ENCODE measurements around the gene ZNF384. TPM values are rescaled to one million over a fixed set of nuclear protein-coding genes. Genes with fewer than 3 reads are reported as not detected.

ZNF384 gene
- total RNA-seq, 2 donors from 2014 or later = 23.8 to 33.3 TPM

DNA sequence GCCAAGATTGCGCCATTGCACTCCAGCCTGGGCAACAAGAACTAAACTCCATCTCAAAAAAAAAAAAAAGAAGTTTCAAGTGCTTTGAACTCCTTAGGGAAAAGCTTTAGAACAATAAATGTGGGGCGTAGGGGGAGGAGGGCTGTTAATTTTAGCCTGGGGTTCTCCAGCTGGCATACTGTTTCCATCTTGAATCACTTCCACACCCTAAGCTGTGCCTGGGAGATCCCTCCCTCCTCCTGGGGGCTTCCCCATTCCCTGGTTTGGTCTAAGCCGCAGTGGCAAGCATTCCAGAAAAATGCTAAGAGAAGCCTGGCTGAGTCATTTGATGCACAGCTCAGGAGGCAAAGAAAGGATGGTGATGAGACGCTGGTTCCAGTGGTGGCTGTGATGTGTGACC lies 2.3 kb upstream of the ZNF384 start:
- Histone ChIP-seq H3K27ac (no peak overlapping the region), H3K36me3 (no peaks in the 10 kb centered on the region), H3K4me1 (peaks cover 0 to 34% of the 10 kb centered on the region in 2 donors), H3K4me3 (no peak overlapping the region), H3K27me3 (no peaks in the 10 kb centered on the region), H3K9me3 (no peaks in the 10 kb centered on the region)
- TF ChIP-seq CTCF (IDR thresholded peaks at IDR 0.05) = no peak
- DNase-seq (ENCODE audit: low spot score) = no peak

GRCh38 chr12:6688543-6688998 lies 604 bp downstream of the ZNF384 start:
- peak overlapping the region; percentile 95 to 97 for H3K27ac ChIP-seq
- peak overlapping the region; percentile 80 to 91 for H3K4me3 ChIP-seq
- H3K4me1 ChIP-seq = peaks cover 0 to 40% of the 10 kb centered on the region in 2 donors
- no peak for TF ChIP-seq CTCF (IDR thresholded peaks at IDR 0.05)
- H3K36me3 ChIP-seq = no peaks in the 10 kb centered on the region
- no peaks in the 10 kb centered on the region for H3K27me3 ChIP-seq
- H3K9me3 ChIP-seq = no peaks in the 10 kb centered on the region
- DNase-seq (ENCODE audit: low spot score) = no peak

DNA sequence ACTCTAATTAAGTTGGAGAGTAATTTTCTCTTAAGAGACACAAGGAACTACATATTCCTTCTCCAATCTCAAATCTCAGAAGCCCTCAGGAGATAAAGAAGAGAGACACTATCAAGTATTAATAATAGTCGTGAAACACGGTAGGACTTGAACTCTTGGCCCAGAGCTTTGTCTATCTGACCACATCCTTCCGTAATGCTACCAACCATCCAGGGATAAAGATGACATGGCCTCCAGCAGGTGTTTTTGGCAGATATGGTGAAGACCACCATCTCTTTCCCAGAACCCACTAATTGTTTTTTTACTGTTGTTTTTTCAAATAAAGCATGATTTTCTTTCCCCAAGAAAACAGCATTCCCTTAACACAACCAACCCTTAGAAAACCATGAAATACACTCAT lies 3.4 kb downstream of the ZNF384 start:
- Histone ChIP-seq H3K27me3 (no peaks in the 10 kb centered on the region), H3K4me1 (peaks cover 0 to 38% of the 10 kb centered on the region in 2 donors)

DNA sequence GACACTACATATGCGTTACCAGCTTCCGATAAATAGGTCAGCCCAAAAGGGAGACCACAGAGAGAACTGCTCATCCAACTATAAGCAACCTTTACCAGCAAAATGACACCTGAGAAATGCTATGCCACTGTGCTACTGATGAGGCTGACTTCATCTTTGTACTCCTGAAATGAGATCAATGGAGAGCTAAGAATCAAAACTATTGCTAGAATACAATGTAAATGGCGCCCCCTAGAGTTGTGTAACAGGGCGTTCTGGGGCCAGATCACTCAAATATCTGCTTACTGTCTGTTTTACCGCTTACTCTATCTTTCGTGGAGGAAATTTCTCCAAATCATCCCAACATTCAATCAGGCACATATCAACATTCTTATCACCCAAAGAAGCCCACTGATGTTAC lies 4.6 kb downstream of the ZNF384 start:
- no peaks in the 10 kb centered on the region for H3K9me3 ChIP-seq
- H3K4me3 ChIP-seq = no peak overlapping the region
- H3K36me3 ChIP-seq = peaks cover 10% of the 10 kb centered on the region
- TF ChIP-seq CTCF (IDR thresholded peaks at IDR 0.05) = peak in 1 of 2 donors; percentile 54
- no peaks in the 10 kb centered on the region for H3K27me3 ChIP-seq
- peaks cover 0 to 28% of the 10 kb centered on the region in 2 donors for H3K4me1 ChIP-seq
- DNase-seq (ENCODE audit: low spot score) = no peak
- H3K27ac ChIP-seq = no peak overlapping the region

More for the DNA sequence above, 3.4 kb downstream of the ZNF384 start:
- Histone ChIP-seq H3K4me3 (no peak overlapping the region), H3K27ac (no peak overlapping the region), H3K9me3 (no peaks in the 10 kb centered on the region), H3K36me3 (peaks cover 4% of the 10 kb centered on the region)
- DNase-seq (ENCODE audit: low spot score) = no peak
- TF ChIP-seq CTCF (IDR thresholded peaks at IDR 0.05) = no peak

GRCh38 chr12:6676962-6677361 lies 12.2 kb downstream of the ZNF384 start:
- no peaks in the 10 kb centered on the region for H3K9me3 ChIP-seq
- no peaks in the 10 kb centered on the region for H3K27me3 ChIP-seq
- TF ChIP-seq CTCF (IDR thresholded peaks at IDR 0.05) = no peak
- DNase-seq (ENCODE audit: low spot score) = no peak
- no peak overlapping the region for H3K27ac ChIP-seq
- no peak overlapping the region for H3K4me3 ChIP-seq
- no peaks in the 10 kb centered on the region for H3K4me1 ChIP-seq
- peaks cover 73% of the 10 kb centered on the region for H3K36me3 ChIP-seq

- Histone ChIP-seq H3K9me3 (no peaks in the 10 kb centered on the region), H3K4me3 (no peak overlapping the region), H3K4me1 (no peaks in the 10 kb centered on the region), H3K27me3 (no peaks in the 10 kb centered on the region), H3K36me3 (peaks cover 92% of the 10 kb centered on the region), H3K27ac (no peak overlapping the region)
- TF ChIP-seq CTCF (IDR thresholded peaks at IDR 0.05) = no peak
- no peak for DNase-seq (ENCODE audit: low spot score)
Observed at GRCh38 chr12:6672143-6672542, 17.0 kb downstream of the ZNF384 start.

Measured in right atrium auricular region (tissue), 2 donors.